AG04450 (cell line): ENCODE measurements around the gene HOXA3. TPM values are rescaled to one million over a fixed set of nuclear protein-coding genes. Genes with fewer than 3 reads are reported as not detected.

ENCODE experiments used
- CTCF ChIA-PET: fragments of 300-600, 350-600 bp; formaldehyde crosslinking; extraction: SDS; loops from one replicate; lab custom pipeline; 2022; ENCODE audit warnings: antibody characterized with exemption, inconsistent platforms; lab: Charles Lee
- POLR2A ChIA-PET: fragments of 350-600 bp; formaldehyde crosslinking; extraction: SDS; loops from one replicate; lab custom pipeline; 2021; ENCODE audit warnings: antibody characterized with exemption, inconsistent platforms; lab: Yijun Ruan, JAX
- DNase-seq: peaks from one replicate; pipeline ENCODE4 v3.0.0-alpha.2; 2011; ENCODE audit warnings: low read depth, low spot score
- H3K27ac ChIP-seq: one replicate; pipeline ENCODE4 v1.5.1; 2012; ENCODE audit warnings: low read depth, low read length, control low read depth
- H3K27me3 ChIP-seq: one replicate; pipeline ENCODE4 v1.6.0; 2012; ENCODE audit warnings: low read length; ENCODE audit not compliant: control insufficient read depth, insufficient read depth
- H3K4me3 ChIP-seq: 2 replicates; pipeline ENCODE4 v1.5.1; 2011; ENCODE audit warnings: mild to moderate bottlenecking, low read depth, low read length, control low read depth
- H3K9me3 ChIP-seq: 2 replicates; pipeline ENCODE4 v1.5.1; 2012; ENCODE audit warnings: low read length; ENCODE audit not compliant: control insufficient read depth, insufficient read depth
- CTCF ChIP-seq: IDR thresholded peaks from 2 replicates; pipeline ENCODE4 v1.5.1; 2011; ENCODE audit warnings: low read depth, low read length, control low read depth, inconsistent platforms
- polyA plus RNA-seq: library from polyadenylated mRNA; depleted of rRNA; stranded (reverse); fragments of >200 nt; gene quantifications from 2 replicates; pipeline ENCODE4 v1.2.3, GENCODE V29; 2011

HOXA3 gene
- polyA plus RNA-seq, 1 experiment, result 1.6 TPM

GRCh38 chr7:27191833-27192545 lies 39.6 kb upstream of the HOXA3 start:
- no peak overlapping the region for H3K4me3 ChIP-seq
- no peak overlapping the region for H3K27ac ChIP-seq
- DNase-seq, result no peak
- H3K27me3 ChIP-seq, result peaks cover 88% of the 10 kb centered on the region
- H3K9me3 ChIP-seq, result peaks cover 15% of the 10 kb centered on the region; the same call in 1 of the 2 replicates
- TF ChIP-seq CTCF, result no peak
- CTCF ChIA-PET, result interaction anchor here (1.0 kb wide), 1 partner anchor 907 kb away, joined by 3 read pairs; no protein-coding TSS in a partner anchor
- POLR2A ChIA-PET, result interaction anchor here (0.6 kb wide), 1 partner anchor 908 kb away, joined by 3 read pairs; no protein-coding TSS in a partner anchor

- CTCF ChIA-PET, result interaction anchor here (2.3 kb wide), 1 partner anchor 12 kb away, joined by 16 read pairs; no protein-coding TSS in a partner anchor
- DNase-seq, result no peak
- Histone ChIP-seq H3K27ac (no peak overlapping the region), H3K4me3 (no peak overlapping the region), H3K9me3 (peaks cover 15% of the 10 kb centered on the region; the same call in 1 of the 2 replicates), H3K27me3 (peaks cover 91% of the 10 kb centered on the region)
- POLR2A ChIA-PET, result no interaction called here
- TF ChIP-seq CTCF, result no peak
Measured at GRCh38 chr7:27191161-27191731, 38.9 kb upstream of the HOXA3 start.

- Histone ChIP-seq H3K9me3 (peaks cover 22% of the 10 kb centered on the region; the same call in 1 of the 2 replicates), H3K27ac (no peak overlapping the region), H3K27me3 (peaks cover 97% of the 10 kb centered on the region), H3K4me3 (no peak overlapping the region)
- TF ChIP-seq CTCF, result no peak
- POLR2A ChIA-PET, result no interaction called here
- no peak for DNase-seq
- CTCF ChIA-PET, result interaction anchor here (1.2 to 2.3 kb wide), 2 partner anchors 11 to 1297 kb away, joined by 3 to 16 read pairs; no protein-coding TSS in a partner anchor
Measured at GRCh38 chr7:27189997-27190748, 37.8 kb upstream of the HOXA3 start.

GRCh38 chr7:27189295-27189996 lies 37.1 kb upstream of the HOXA3 start:
- peaks cover 25% of the 10 kb centered on the region; the same call in 1 of the 2 replicates for H3K9me3 ChIP-seq
- no peak for TF ChIP-seq CTCF
- ChIA-PET POLR2A (interaction anchor here (0.6 kb wide), 1 partner anchor 605 kb away, joined by 11 read pairs; no protein-coding TSS in a partner anchor), CTCF (interaction anchor here (1.2 to 2.3 kb wide), 2 partner anchors 10 to 1297 kb away, joined by 3 to 16 read pairs; no protein-coding TSS in a partner anchor)
- no peak overlapping the region for H3K27ac ChIP-seq
- no peak overlapping the region for H3K4me3 ChIP-seq
- H3K27me3 ChIP-seq, result peaks cover 97% of the 10 kb centered on the region
- DNase-seq, result no peak
